Prostate gland (tissue), 2 donors: ENCODE results near the gene C10orf53.

ENCODE experiments used
- POLR2A ChIP-seq: fragments of 450-650 bp; IDR thresholded peaks from one replicate; pipeline ENCODE4 v1.6.1; 2016; ENCODE audit warnings: antibody characterized with exemption, mild to moderate bottlenecking
- TF ChIP-seq, protein P1 (sequence below), 4 experiments: fragments of 200-600 bp in 2 of 4; fragments of 450-650 bp in 2 of 4; sonication (generic) in 2 of 4; IDR thresholded peaks; 1 replicate in 3 of 4; 2 replicates in 1 of 4; pipeline ENCODE4 v1.5.1; 2016 to 2019; ENCODE audit warnings: antibody characterized with exemption in 4 of 4, mild to moderate bottlenecking in 2 of 4, moderate library complexity in 2 of 4

DNA sequence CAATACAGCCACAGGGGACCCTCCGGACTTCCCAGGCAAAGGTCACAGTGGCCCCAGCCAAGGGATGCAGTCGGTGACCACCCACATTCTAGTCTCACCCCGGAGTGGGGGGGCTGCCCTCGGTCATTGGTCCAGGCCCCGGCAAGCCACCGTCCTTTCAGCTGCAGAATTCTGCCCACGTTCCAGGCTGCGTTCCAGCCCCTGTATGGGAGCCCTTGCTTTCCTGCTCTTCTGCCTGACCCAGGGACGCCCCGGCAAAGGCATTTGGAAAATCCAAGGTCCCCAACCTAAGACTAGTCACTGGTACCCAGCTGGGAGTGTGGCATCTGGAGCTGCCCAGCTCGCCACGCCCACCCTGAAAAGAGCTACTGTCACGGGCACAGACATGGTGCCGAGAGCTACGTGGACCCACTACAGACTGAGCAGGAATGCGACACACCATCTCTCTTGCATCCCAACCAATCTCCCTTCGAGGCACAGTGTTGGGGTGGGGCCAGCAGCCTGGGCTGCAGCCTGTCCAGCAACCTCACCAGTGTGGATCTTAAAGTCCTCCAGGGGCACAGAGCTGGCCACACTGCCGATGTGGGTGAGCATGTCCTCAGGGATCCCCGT is 64.1 kb downstream of the C10orf53 start:
- TF ChIP-seq, protein P1, sequence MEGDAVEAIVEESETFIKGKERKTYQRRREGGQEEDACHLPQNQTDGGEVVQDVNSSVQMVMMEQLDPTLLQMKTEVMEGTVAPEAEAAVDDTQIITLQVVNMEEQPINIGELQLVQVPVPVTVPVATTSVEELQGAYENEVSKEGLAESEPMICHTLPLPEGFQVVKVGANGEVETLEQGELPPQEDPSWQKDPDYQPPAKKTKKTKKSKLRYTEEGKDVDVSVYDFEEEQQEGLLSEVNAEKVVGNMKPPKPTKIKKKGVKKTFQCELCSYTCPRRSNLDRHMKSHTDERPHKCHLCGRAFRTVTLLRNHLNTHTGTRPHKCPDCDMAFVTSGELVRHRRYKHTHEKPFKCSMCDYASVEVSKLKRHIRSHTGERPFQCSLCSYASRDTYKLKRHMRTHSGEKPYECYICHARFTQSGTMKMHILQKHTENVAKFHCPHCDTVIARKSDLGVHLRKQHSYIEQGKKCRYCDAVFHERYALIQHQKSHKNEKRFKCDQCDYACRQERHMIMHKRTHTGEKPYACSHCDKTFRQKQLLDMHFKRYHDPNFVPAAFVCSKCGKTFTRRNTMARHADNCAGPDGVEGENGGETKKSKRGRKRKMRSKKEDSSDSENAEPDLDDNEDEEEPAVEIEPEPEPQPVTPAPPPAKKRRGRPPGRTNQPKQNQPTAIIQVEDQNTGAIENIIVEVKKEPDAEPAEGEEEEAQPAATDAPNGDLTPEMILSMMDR (IDR thresholded peaks at IDR 0.05): no peak
- TF ChIP-seq POLR2A: no peak
